Measurements from ENCODE around the gene MYO1F.

MYO1F gene

DNA sequence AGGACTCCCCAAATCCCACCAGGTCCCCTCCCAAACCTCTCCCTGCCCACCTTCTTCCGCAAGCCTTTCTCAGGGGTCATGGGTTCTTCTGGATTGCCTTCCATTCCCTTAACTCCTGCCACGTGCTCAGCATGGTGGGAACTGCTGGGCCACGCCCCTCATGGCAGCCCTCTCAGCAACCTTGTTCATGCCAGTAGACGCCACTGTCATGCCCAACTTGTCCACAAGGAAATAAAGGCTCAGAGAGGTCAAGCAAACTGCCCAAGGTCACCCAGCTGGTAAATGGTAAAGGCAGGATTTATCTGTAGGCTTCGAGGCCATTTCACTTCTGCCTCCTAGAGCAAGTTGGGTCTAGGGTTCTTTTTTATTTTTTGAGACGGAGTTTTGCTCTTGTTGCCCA is 85.7 kb downstream of the MYO1F start:
- DNase-seq (ENCODE audit: low read depth), result no peak

GRCh38 chr19:8490873-8491272 is 86.4 kb downstream of the MYO1F start:
- no peak for DNase-seq (ENCODE audit: low read depth)

DNA sequence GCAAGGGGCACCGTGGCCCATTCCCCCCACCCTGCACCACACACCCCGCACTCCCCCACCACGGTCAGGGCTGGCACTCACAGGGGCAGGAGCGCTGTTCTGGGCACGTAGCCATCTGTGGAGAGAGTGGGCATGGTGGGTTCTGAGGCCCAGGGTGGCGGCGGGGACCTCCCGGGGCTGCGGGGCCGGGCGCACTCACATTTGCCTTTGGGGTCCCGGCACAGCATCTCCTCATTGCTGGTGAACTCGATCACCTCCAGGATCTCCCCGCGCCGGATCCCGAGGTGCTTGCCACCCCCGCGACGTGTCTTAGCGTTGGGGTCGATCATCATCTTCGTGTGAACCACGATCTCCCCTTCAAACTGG is 86.9 kb downstream of the MYO1F start:
- DNase-seq (ENCODE audit: low read depth), result no peak

GRCh38 chr19:8489561-8490394 is 87.5 kb downstream of the MYO1F start:
- DNase-seq (ENCODE audit: low read depth), result no peak

GRCh38 chr19:8488365-8488764 is 88.9 kb downstream of the MYO1F start:
- DNase-seq (ENCODE audit: low read depth), result no peak

- peak; percentile 29 for DNase-seq (ENCODE audit: low read depth)
Measured at GRCh38 chr19:8487137-8487851, 89.9 kb downstream of the MYO1F start.

DNA sequence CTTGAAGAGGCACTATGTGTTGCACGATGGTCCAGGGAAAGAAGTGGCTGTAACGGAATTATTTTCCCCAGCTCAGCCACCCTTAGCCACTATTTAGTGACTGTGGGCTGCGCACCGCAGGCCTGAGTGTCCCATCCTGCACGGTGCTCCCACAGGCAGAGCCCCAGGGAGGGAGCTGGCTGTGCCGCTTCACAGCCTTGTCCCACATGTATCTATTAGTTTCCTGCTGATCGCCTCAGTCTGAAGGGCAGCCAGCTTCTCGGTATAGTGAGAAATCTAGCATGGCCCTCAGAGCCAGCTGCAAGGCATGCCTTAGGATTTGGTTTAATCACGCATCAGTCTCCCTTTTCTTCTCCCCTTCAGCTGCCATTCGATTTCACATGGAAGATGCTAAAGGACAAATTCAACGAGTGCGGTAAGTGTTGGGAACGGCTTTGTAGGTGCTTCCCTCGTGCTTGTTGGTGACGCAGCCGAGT is 90.5 kb downstream of the MYO1F start:
- no peak for DNase-seq (ENCODE audit: low read depth)

DNA sequence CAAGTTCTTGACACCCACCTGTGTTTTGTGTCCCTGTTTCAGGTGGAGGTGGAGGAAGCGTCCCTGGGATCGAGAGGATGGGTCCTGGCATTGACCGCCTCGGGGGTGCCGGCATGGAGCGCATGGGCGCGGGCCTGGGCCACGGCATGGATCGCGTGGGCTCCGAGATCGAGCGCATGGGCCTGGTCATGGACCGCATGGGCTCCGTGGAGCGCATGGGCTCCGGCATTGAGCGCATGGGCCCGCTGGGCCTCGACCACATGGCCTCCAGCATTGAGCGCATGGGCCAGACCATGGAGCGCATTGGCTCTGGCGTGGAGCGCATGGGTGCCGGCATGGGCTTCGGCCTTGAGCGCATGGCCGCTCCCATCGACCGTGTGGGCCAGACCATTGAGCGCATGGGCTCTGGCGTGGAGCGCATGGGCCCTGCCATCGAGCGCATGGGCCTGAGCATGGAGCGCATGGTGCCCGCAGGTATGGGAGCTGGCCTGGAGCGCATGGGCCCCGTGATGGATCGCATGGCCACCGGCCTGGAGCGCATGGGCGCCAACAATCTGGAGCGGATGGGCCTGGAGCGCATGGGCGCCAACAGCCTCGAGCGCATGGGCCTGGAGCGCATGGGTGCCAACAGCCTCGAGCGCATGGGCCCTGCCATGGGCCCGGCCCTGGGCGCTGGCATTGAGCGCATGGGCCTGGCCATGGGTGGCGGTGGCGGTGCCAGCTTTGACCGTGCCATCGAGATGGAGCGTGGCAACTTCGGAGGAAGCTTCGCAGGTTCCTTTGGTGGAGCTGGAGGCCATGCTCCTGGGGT is 91.5 kb downstream of the MYO1F start:
- DNase-seq (ENCODE audit: low read depth), result no peak

DNA sequence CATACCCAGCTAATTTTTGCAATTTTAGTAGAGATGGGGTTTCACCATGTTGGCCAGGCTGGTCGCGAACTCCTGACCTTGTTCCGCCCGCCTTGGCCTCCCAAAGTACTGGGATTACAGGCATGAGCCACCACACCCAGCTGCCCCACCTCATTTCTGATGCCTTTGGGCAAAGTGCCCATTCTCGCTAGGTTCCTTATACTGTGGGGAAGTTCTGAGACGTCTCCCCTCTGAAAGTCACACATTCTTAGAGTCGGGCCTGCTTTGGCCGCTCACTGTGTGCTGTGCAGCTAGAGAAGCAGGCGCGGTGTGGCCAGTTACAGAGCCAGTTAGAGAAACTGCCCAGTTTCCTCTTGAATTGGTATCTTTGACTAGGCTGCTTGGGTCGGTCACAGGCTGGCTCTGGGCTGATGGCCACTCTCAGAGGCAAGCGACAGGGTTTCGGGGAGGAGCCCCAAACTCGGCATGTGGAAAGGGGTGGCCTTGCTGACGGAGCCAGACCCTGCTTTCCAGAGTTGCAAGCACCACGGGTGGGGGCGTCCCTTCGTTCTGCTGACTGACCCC is 92.8 kb downstream of the MYO1F start:
- DNase-seq (ENCODE audit: low read depth), result no peak

- no peak for DNase-seq (ENCODE audit: low read depth)
Measured at GRCh38 chr19:8483165-8483564, 94.1 kb downstream of the MYO1F start.

DNA sequence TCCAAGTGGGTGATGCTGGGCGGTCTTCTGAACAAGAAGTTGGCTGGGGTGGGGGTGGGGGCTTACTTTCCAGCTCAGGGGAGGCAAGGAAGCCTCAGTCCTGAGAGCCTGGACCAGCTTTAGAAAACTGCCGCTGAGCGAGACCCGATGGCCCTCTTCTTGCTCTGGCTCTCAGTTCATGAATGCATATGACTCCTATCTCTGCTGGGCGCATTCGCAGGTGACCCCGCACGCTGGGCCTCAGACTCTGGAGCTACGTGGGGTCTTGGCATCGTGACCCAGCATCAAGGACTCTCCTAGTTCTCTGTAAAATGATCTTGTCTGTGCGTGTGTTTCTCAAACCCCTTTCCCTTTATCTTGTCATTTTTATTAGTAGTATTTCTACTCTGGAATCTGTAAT is 94.5 kb downstream of the MYO1F start:
- no peak for DNase-seq (ENCODE audit: low read depth)

GRCh38 chr19:8481616-8482015 is 95.6 kb downstream of the MYO1F start:
- DNase-seq (ENCODE audit: low read depth), result no peak

DNA sequence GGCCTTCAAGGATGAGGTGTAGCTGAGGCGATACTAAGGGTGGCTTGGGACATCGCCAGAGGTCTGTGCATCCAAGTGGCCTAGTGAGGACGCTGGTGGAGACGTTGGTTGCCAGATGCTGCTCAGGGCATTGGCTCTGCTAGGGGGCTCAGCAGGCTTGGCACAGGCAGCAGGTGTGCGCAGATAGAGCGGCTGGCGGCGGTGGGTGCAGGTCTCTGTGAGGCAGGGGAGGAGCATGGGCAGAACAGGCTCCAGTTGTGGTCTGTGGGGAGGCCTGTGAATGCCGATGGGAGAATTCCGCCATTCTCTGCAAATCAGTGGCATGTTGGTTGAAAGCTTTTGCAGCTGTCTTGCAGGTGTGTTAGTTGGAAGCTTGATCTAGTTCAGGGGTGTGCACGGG is 96.0 kb downstream of the MYO1F start:
- no peak for DNase-seq (ENCODE audit: low read depth)

DNA sequence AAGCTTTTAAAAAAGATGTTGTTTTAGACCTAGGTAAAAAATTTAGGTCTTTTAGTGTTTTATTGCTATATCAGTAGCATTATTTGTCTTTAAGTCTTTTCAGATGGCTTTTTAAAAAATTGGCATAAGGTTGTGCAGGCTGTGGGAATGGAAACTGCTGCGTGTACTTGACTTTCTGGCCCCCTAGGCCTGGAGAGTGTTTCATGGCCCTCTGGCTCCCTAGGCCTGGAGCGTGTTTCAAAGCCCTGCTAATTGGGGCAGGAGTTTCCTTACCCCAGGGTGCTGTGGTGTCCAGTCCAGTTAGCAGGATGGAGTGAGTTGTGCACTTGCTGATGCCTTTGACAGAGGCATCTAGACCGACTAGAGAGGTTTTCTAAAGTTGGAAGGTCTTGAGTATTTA is 98.6 kb downstream of the MYO1F start:
- DNase-seq (ENCODE audit: low read depth), result no peak

GRCh38 chr19:8477889-8478288 is 99.4 kb downstream of the MYO1F start:
- no peak for DNase-seq (ENCODE audit: low read depth)

DNA sequence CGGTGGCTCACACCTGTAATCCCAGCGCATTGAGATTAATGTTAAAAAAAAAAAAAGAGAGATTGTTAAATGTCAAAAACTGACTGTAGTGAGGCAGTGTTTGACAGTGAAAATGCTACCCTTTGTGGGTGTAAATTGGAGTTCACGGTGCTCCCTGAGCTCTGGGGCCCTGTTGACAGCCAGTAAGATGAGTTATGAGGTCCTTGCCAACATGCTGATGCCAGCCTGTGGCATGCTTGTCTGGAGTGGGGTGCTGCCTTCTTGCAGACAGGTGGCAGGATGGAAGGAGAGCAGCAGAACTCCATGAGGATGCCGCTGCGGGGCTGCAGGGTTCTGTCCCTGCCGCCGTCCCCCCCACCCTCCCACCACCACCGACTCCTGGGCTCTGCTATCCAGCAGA is 100.7 kb downstream of the MYO1F start:
- DNase-seq (ENCODE audit: low read depth), result no peak

DNA sequence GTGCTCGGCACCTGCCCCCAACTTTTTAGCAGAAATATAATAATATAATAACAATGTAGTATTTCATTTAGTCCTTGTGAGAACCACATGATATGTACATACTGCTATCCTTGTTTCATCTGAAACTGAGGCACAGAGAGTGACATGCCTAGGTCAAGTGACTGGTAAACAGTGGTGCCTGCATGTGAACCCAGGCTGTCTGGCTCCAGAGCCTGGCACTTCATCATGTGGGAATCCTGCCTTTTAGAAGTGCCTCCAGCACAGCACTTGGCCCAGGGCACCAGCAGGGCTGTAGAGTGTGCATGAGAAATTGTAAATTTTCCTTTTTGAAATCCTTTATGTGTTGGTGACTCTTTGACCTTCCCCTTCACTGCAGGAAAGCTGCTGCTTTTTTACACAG is 102.2 kb downstream of the MYO1F start:
- no peak for DNase-seq (ENCODE audit: low read depth)

GRCh38 chr19:8473648-8474476 is 103.4 kb downstream of the MYO1F start:
- no peak for DNase-seq (ENCODE audit: low read depth)
